ENCODE results near the gene SPOCK1.

SPOCK1 gene

GRCh38 chr5:137142346-137142745 lies 356.8 kb downstream of the SPOCK1 start:
- no peak for DNase-seq

DNA sequence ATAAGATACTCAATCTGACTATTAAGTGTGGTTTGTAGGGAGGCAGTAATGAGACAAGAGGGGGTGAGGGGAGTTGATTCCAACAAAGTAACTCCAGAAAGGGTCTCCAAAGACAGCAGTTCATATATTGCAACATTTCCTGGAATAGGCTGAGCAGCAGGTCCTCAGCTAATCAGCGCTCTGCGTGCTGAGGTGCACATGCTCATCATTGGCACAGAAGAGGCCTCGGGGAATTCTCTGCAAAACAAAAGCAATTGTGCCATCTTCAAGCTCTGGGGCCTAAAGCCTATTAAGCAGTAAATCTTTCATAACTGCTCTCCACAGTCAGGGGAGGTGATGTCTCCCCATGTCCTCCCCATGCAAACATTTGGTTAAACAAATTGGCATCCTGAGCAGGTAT lies 357.3 kb downstream of the SPOCK1 start:
- DNase-seq = no peak

GRCh38 chr5:137136991-137137632 lies 362.0 kb downstream of the SPOCK1 start:
- no peak for DNase-seq

- DNase-seq = no peak
These were observed 364.1 kb downstream of the SPOCK1 start for GRCh38 chr5:137134920-137135532.

DNA sequence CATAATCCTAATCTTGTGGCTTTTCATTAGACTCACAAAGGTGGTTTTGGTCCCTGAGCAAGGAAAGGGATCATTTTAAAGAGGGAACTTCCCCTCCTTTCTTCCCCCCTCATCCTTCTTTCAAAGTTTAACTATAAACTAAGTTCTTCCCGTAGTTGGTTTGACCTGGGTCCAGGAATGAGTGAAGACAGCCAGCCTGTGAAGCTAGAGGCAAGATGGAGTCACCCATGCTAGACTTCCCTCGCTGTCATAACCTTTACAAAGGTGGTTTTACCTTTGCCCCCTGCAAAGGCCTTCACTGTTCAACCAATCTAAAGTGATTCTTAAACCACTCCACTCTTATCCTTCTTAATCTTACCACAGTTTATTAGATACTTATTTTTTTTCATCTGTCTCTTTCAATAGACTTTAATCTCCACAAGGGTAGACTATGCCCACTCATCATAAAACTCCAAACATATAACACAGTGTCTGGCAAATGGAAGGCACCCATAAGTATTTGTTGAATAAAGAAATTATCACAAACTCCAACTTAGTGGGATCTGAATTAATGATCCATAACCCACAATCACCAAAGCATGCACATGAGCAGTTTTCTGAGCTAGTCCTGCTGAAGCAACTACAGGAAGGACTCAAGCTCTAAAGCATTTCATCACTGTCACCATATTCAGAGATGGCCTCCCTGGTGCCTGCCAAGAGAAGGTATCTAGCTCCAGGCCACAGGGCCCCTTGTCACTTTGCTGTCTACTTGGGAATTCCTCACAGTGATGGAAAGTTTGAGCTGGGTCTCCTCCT lies 369.0 kb downstream of the SPOCK1 start:
- no peak for DNase-seq

- no peak for DNase-seq
These were observed 371.1 kb downstream of the SPOCK1 start for GRCh38 chr5:137128012-137128411.

DNA sequence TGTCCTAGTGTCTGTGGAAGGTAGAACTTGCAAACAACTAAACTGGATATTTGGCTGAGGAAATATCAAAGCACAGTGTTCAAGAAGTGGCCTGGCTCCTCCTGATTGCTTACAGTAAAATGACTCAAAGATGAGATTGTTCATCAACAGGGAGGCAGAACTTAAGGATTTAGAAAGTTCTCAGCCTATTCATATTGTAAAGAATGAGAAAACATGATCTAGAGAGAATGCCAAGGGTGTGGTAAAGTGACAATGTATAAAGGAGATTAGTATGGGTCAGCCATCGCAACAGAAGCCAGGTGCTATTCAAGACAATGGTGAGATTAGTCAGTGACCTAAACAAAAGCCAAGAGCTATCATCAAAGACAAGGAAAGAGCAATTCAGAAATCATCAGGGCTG lies 372.3 kb downstream of the SPOCK1 start:
- DNase-seq = no peak

- DNase-seq = no peak
These were observed 376.6 kb downstream of the SPOCK1 start for GRCh38 chr5:137122558-137122957.

DNA sequence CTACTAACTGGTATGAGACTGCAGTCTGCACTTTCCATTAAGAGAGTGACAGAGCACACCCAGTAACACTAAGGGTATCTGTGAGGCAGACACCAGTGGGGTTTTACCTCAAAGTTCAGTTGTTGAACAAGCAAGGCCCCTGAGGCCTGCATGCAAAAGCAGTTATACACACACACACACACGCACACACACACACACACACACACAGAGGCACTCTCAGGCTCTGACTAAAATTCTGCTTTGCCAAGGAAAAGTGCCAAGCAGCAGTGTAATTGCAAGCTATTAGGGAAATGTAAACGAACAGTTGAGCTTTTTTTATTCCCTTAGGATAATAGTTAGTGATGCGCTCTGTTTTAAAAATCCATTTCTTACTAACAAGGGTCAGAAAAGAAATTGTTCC lies 377.1 kb downstream of the SPOCK1 start:
- no peak for DNase-seq

DNA sequence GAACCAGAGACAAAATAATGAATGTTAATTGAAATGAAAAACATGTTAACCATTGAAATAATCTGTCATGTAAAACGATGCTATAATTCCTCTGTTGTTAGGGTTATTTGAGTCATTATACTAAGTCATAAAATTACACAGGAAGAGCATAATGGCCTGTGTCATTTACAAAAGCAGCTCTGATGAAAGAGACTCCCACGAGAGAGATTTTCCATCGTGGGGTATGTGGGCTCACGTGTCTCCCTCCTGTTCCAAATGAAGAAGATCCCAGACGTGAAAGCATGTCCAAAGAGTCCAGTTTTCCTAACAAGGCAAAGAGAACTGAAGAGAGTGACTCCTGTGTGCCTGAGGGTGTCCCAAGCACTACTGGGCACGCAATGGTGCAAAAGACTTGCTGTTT lies 379.8 kb downstream of the SPOCK1 start:
- DNase-seq = no peak

DNA sequence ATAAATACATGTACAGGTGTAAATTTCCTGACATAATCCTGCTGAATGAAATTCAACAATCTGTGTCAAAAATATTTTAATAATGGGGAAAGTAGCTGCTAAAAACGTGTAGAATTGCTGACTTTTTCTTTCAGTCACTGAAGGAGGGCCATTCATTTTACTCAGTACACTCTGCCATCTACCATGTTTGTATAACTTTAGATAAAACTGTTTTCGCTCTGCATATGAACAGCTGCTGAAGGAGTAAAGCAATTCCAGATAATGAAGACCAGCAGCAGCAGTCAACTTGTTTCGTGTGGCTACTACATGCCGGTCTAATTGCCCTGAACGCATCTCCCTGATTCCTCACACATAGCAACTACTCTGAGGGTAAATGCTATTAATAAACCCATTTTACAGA lies 380.5 kb downstream of the SPOCK1 start:
- no peak for DNase-seq

GRCh38 chr5:137115152-137115551 lies 384.0 kb downstream of the SPOCK1 start:
- DNase-seq = no peak

GRCh38 chr5:137114529-137114928 lies 384.6 kb downstream of the SPOCK1 start:
- DNase-seq = no peak

DNA sequence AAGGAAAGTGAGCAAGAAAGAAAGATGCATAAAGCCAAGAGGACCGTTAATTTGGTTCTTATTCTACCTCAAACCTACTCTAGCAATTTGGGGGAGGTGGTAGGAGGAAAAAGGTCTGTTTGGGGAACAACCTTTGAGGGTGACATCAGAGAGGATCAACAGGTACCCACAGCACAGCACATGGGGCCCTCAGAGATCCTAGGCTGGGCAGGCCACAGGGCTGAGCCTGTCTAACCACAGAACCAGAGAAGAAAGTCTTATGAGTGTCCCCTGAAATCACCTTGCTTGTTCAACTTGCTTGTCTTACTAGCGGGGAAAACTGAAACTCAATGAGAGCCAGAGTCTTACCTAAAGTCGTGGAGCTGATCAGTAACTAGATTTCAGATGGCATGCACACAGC lies 385.2 kb downstream of the SPOCK1 start:
- DNase-seq = no peak

DNA sequence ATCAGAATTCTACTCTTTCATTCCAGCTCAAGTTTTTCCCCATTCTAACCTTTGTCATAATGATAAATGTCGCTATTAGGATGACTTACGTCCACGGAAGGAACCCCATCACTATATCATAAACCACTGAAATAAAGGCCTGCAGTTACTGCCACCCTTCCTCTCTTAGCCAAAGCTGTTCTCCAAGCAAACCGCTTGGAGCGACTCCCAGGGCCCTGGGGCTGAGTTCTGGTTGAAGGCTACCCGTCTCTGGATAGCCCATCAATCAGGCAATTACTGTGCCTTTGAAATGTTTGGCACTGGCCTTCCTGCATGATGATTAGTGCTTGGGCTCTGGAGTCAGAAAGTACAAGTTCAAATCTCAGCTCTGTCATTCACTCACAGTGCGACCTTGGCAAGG lies 386.0 kb downstream of the SPOCK1 start:
- no peak for DNase-seq

GRCh38 chr5:137105351-137106035 lies 393.6 kb downstream of the SPOCK1 start:
- DNase-seq = no peak

- no peak for DNase-seq
These were observed 397.6 kb downstream of the SPOCK1 start for GRCh38 chr5:137101544-137101943.

DNA sequence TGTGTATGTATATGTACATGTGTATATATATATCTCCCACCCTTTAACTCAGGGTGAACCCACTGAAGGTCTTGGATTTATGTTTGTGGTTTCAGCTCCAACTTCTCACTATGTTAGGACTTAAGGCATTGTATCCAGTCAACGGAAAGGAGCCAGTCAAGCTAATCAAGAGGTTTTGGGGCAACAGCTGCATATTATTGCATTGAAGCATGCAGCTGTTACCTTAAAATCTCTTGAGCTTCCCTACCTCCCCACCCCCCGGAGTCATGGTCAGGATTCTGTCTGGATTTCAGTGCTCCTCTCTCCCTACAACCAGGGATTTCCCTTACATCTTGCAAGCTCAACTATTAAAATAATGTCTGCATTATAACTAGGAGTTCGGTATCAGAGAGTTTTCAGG lies 399.5 kb downstream of the SPOCK1 start:
- no peak for DNase-seq

GRCh38 chr5:137098663-137099062 lies 400.5 kb downstream of the SPOCK1 start:
- no peak for DNase-seq

DNA sequence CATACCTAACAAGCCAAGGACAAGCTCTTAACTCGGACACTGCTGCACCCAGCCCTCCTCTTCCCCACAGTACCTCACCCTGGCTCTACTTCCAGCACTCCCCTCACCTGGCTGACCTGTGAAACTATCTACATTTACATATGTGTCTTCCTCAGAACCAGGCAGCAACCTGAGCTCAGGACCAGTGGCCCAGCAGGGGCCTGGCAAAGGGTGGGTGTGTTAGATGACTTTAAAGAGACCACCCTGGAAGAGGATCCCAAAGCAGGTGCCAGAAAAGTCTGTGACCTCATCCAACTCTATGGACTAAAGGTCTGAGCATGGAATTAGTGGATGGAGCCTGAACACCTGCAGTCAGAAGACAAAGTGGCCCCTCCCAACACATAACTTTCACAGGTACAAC lies 400.9 kb downstream of the SPOCK1 start:
- no peak for DNase-seq

- DNase-seq = no peak
These were observed 401.9 kb downstream of the SPOCK1 start for GRCh38 chr5:137097203-137097602.

GRCh38 chr5:137096149-137097103 lies 402.7 kb downstream of the SPOCK1 start:
- no peak for DNase-seq

Data from effector CD8-positive, alpha-beta T cell (primary cell).